ENCODE data around the gene NOCT.
"Not testable (repeated sequence)": the region's sequence is repeated elsewhere in the genome, so short reads cannot be mapped to it uniquely, and the experiment has no call there.

Gene NOCT

GRCh38 chr4:139007640-139008039, 7.9 kb upstream of the NOCT start:
- ChIA-PET POLR2A (no interaction called here), CTCF (interaction anchor here (1.1 to 1.9 kb wide), 2 partner anchors 23 to 28 kb away, joined by 3 to 4 read pairs; no protein-coding TSS in a partner anchor)
- no peak for DNase-seq (ENCODE audit: extremely low spot score)
- no peak for TF ChIP-seq CTCF (IDR thresholded peaks at IDR 0.05; ENCODE audit: control extremely low read depth, extremely low read depth, low read depth, missing control alignments)

- POLR2A ChIA-PET; DNase-seq (ENCODE audit: extremely low spot score): not testable (repeated sequence)
- CTCF ChIA-PET: interaction anchor here (1.1 to 1.9 kb wide), 2 partner anchors 22 to 29 kb away, joined by 3 to 4 read pairs; no protein-coding TSS in a partner anchor
Observed at GRCh38 chr4:139008278-139008677, 7.3 kb upstream of the NOCT start.

- no peak for TF ChIP-seq CTCF (IDR thresholded peaks at IDR 0.05; ENCODE audit: control extremely low read depth, extremely low read depth, low read depth, missing control alignments)
- DNase-seq (ENCODE audit: extremely low spot score): no peak
- POLR2A ChIA-PET: interaction anchor here (0.7 kb wide), 1 partner anchor 168 kb away, joined by 3 read pairs; no protein-coding TSS in a partner anchor
- CTCF ChIA-PET: interaction anchor here (1.1 to 1.9 kb wide), 2 partner anchors 21 to 22 kb away, joined by 4 read pairs; no protein-coding TSS in a partner anchor
Observed at GRCh38 chr4:139009702-139010101, 5.9 kb upstream of the NOCT start.

- TF ChIP-seq CTCF (IDR thresholded peaks at IDR 0.05; ENCODE audit: control extremely low read depth, extremely low read depth, low read depth, missing control alignments): no peak
- ChIA-PET CTCF (no interaction called here), POLR2A (no interaction called here)
- DNase-seq (ENCODE audit: extremely low spot score): no peak
Observed at GRCh38 chr4:139011225-139011950, 4.2 kb upstream of the NOCT start.

- CTCF ChIA-PET: interaction anchor here (1.7 to 9.3 kb wide), 4 partner anchors 15 to 144 kb away, joined by 3 to 143 read pairs (median 6); no protein-coding TSS in a partner anchor
- POLR2A ChIA-PET: interaction anchor here (0.5 to 0.7 kb wide), 3 partner anchors 13 to 194 kb away, joined by 3 to 7 read pairs (median 4); no protein-coding TSS in a partner anchor
- peak; percentile 30 for DNase-seq (ENCODE audit: extremely low spot score)
- no peak for TF ChIP-seq CTCF (IDR thresholded peaks at IDR 0.05; ENCODE audit: control extremely low read depth, extremely low read depth, low read depth, missing control alignments)
Observed at GRCh38 chr4:139014371-139015268, 961 bp upstream of the NOCT start.

GRCh38 chr4:139015948-139016471, 429 bp downstream of the NOCT start:
- ChIA-PET CTCF (interaction anchor here (2.1 to 9.3 kb wide), 2 partner anchors 14 to 145 kb away, joined by 7 to 143 read pairs; no protein-coding TSS in a partner anchor), POLR2A (no interaction called here)
- DNase-seq (ENCODE audit: extremely low spot score): peak; percentile 58
- TF ChIP-seq CTCF (IDR thresholded peaks at IDR 0.05; ENCODE audit: control extremely low read depth, extremely low read depth, low read depth, missing control alignments): no peak
